DND-41 (cell line): Measurements from ENCODE around the gene KIF20A.

ENCODE experiments used
- EZH2 ChIP-seq: IDR thresholded peaks from 3 replicates; pipeline ENCODE4 v1.6.1; 2012; ENCODE audit warnings: borderline replicate concordance, low read depth, mild to moderate bottlenecking, moderate library complexity, low read length, inconsistent platforms; ENCODE audit not compliant: severe bottlenecking
- TF ChIP-seq, protein P1 (sequence below): IDR thresholded peaks from 2 replicates; pipeline ENCODE4 v1.5.1; 2012; ENCODE audit warnings: borderline replicate concordance, low read length, moderate library complexity, mild to moderate bottlenecking; ENCODE audit not compliant: poor library complexity, severe bottlenecking; ENCODE audit errors: extremely low read depth

GRCh38 chr5:138192826-138193225 is 13.9 kb downstream of the KIF20A start:
- TF ChIP-seq, protein P1, sequence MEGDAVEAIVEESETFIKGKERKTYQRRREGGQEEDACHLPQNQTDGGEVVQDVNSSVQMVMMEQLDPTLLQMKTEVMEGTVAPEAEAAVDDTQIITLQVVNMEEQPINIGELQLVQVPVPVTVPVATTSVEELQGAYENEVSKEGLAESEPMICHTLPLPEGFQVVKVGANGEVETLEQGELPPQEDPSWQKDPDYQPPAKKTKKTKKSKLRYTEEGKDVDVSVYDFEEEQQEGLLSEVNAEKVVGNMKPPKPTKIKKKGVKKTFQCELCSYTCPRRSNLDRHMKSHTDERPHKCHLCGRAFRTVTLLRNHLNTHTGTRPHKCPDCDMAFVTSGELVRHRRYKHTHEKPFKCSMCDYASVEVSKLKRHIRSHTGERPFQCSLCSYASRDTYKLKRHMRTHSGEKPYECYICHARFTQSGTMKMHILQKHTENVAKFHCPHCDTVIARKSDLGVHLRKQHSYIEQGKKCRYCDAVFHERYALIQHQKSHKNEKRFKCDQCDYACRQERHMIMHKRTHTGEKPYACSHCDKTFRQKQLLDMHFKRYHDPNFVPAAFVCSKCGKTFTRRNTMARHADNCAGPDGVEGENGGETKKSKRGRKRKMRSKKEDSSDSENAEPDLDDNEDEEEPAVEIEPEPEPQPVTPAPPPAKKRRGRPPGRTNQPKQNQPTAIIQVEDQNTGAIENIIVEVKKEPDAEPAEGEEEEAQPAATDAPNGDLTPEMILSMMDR, result no peak
- TF ChIP-seq EZH2, result no peak
